Measurements from ENCODE around the gene GIN1.

DNA sequence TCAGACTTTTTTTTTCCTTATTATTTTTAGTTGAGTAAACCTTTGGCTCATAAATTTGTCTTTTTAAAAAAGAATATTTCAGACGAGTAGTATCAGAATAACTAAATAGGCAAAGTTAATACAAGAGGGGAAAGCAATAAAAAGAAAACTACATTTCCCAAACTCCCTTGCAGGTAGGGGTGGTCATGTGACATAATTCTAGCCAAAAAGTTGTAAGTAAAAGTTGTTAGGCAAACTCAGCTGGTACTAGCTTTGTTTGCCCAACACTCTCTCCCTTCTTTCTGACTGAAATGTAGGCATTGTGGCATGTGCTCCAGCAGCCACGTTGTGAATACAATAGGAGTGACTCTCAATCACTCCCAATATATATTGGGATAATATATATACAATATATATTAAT, 20.9 kb downstream of the GIN1 start:
- TF ChIP-seq, protein P1, sequence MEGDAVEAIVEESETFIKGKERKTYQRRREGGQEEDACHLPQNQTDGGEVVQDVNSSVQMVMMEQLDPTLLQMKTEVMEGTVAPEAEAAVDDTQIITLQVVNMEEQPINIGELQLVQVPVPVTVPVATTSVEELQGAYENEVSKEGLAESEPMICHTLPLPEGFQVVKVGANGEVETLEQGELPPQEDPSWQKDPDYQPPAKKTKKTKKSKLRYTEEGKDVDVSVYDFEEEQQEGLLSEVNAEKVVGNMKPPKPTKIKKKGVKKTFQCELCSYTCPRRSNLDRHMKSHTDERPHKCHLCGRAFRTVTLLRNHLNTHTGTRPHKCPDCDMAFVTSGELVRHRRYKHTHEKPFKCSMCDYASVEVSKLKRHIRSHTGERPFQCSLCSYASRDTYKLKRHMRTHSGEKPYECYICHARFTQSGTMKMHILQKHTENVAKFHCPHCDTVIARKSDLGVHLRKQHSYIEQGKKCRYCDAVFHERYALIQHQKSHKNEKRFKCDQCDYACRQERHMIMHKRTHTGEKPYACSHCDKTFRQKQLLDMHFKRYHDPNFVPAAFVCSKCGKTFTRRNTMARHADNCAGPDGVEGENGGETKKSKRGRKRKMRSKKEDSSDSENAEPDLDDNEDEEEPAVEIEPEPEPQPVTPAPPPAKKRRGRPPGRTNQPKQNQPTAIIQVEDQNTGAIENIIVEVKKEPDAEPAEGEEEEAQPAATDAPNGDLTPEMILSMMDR (IDR thresholded peaks at IDR 0.05): no peak
- TF ChIP-seq POLR2A (IDR thresholded peaks at IDR 0.05): no peak
- no peak for TF ChIP-seq POLR2AphosphoS5 (IDR thresholded peaks at IDR 0.05)
